Uterus (tissue), 2 donors: ENCODE data around the gene FCHSD2.

ENCODE experiments used
- POLR2A ChIP-seq, 2 donors: fragments of 450-650 bp; IDR thresholded peaks; one replicate each; pipeline ENCODE4 v1.6.1; 2016; ENCODE audit warnings: antibody characterized with exemption in 2 of 2, mild to moderate bottlenecking in 1 of 2, moderate library complexity in 1 of 2
- TF ChIP-seq, protein P1 (sequence below), 4 experiments: fragments of 200-600 bp in 2 of 4; fragments of 450-650 bp in 2 of 4; sonication (generic) in 2 of 4; IDR thresholded peaks; one replicate each; pipeline ENCODE4 v1.5.1; 2016 to 2019; ENCODE audit warnings: antibody characterized with exemption in 4 of 4, mild to moderate bottlenecking in 2 of 4, moderate library complexity in 1 of 4

DNA sequence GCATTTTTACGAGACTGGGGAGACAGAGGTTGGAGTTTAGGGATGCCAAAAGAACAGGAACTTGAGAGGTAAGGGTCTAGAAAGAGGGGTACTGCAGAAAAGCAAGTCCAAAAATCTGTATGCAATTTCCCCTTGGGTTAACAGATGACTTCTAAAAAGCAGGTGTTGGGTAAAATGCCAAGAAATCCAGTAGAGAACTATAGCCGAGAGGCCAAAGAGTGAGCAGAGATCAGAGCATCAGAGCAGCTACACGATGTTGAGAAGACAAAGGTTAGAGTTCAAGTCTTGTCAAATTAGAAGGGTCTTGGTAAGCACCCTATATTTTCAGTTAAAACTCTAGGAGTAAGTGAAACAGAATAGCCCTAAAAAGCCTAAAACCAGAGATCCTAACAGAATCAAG, 145.2 kb downstream of the FCHSD2 start:
- TF ChIP-seq POLR2A (IDR thresholded peaks at IDR 0.05): no peak
- TF ChIP-seq, protein P1, sequence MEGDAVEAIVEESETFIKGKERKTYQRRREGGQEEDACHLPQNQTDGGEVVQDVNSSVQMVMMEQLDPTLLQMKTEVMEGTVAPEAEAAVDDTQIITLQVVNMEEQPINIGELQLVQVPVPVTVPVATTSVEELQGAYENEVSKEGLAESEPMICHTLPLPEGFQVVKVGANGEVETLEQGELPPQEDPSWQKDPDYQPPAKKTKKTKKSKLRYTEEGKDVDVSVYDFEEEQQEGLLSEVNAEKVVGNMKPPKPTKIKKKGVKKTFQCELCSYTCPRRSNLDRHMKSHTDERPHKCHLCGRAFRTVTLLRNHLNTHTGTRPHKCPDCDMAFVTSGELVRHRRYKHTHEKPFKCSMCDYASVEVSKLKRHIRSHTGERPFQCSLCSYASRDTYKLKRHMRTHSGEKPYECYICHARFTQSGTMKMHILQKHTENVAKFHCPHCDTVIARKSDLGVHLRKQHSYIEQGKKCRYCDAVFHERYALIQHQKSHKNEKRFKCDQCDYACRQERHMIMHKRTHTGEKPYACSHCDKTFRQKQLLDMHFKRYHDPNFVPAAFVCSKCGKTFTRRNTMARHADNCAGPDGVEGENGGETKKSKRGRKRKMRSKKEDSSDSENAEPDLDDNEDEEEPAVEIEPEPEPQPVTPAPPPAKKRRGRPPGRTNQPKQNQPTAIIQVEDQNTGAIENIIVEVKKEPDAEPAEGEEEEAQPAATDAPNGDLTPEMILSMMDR (IDR thresholded peaks at IDR 0.05): no peak
